ENCODE measurements around the gene PARK7. TPM values are rescaled to one million over a fixed set of nuclear protein-coding genes. Genes with fewer than 3 reads are reported as not detected.

PARK7 gene
- total RNA-seq, 1 experiment from 2014 or later: 370 TPM

DNA sequence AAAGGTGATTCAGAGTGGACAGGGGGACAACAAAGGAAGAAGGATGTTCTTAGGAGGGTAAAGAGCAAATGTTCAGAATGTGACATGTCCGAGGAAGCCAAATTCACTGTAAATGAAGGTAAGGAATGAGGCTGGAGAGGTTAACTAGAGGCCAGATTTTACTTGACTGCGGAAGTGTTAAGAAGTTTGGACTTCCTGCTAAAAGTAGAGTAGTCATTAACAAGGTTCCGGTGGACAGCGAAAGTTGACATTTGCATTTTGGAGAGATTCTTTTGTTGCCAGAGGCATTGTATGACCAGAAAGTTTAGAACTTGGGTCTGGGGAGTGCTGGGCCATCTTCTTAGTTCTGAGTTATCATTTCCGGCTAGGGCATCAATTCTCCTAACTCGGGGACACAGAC lies 71.8 kb downstream of the PARK7 start:
- Histone ChIP-seq H3K27ac (ENCODE audit: low read depth, low read length) (no peak overlapping the region), H3K79me2 (ENCODE audit: insufficient read depth, low read length) (no peaks in the 10 kb centered on the region), H3K27me3 (ENCODE audit: insufficient read depth, low read length) (no peaks in the 10 kb centered on the region), H3K4me3 (replicated peaks in 1 of 2; ENCODE audit: low read depth in 1 of 2, low read length in 2 of 2) (no peak overlapping the region), H3K9ac (ENCODE audit: low read length) (no peak overlapping the region), H4K20me1 (ENCODE audit: insufficient read depth) (no peaks in the 10 kb centered on the region), H3K4me1 (ENCODE audit: control insufficient read depth in 1 of 2, insufficient read depth in 2 of 2, low read length in 2 of 2) (peaks cover 59 to 82% of the 10 kb centered on the region in 2 experiments), H3K36me3 (ENCODE audit: control insufficient read depth in 1 of 2, insufficient read depth in 2 of 2, low read length in 2 of 2) (no peaks in the 10 kb centered on the region), H3K4me2 (ENCODE audit: low read length) (no peak overlapping the region), H2AFZ (ENCODE audit: low read depth, low read length, poor library complexity, severe bottlenecking) (no peak overlapping the region), H3K9me2 (ENCODE audit: insufficient read depth) (no peaks in the 10 kb centered on the region), H3K9me3 (ENCODE audit: control insufficient read depth in 1 of 2, insufficient read depth in 1 of 2, low read depth in 1 of 2, low read length in 2 of 2) (no peaks in the 10 kb centered on the region)
- no TSS peak for BruUV-seq (replicated peaks)
- ChIA-PET RAD21 (ENCODE audit: low non-redundant PET in 1 of 2, low total read pairs in 2 of 2, uncharacterized antibody in 2 of 2, unreplicated experiment in 2 of 2) (interaction anchor here in 1 of 2 experiments (1.1 kb wide), 1 partner anchor 281 kb away, joined by 3 read pairs; no protein-coding TSS in a partner anchor), CTCF (interaction anchor here (3.9 kb wide), 1 partner anchor 281 kb away, joined by 22 read pairs; no protein-coding TSS in a partner anchor), POLR2A (interaction anchor here (1.1 to 3.7 kb wide), 7 partner anchors 44 to 162 kb away, joined by 3 to 21 read pairs (median 3); no protein-coding TSS in a partner anchor)
- no peak for ATAC-seq
- TF ChIP-seq, protein P1, sequence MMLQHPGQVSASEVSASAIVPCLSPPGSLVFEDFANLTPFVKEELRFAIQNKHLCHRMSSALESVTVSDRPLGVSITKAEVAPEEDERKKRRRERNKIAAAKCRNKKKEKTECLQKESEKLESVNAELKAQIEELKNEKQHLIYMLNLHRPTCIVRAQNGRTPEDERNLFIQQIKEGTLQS (IDR thresholded peaks at IDR 0.05): no peak
- TF ChIP-seq SIN3A (IDR thresholded peaks at IDR 0.05; ENCODE audit: low read depth): no peak
- TF ChIP-seq, protein P2, sequence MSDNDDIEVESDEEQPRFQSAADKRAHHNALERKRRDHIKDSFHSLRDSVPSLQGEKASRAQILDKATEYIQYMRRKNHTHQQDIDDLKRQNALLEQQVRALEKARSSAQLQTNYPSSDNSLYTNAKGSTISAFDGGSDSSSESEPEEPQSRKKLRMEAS (IDR thresholded peaks at IDR 0.05): no peak
- no peak for TF ChIP-seq EGR1 (IDR thresholded peaks at IDR 0.05; ENCODE audit: low read depth)
- no peak for TF ChIP-seq RAD21 (IDR thresholded peaks at IDR 0.05; ENCODE audit: low read depth)
- no peak for TF ChIP-seq ZFX (IDR thresholded peaks at IDR 0.05)
- no peak for TF ChIP-seq CBX3 (IDR thresholded peaks at IDR 0.05; ENCODE audit: low read depth)
- TF ChIP-seq POLR2AphosphoS5 (IDR thresholded peaks at IDR 0.05; ENCODE audit: low read depth, low read length): no peak
- no peak for TF ChIP-seq ZNF274 (IDR thresholded peaks at IDR 0.05; ENCODE audit: low read depth, low read length)
- no peak for TF ChIP-seq EZH2phosphoT487 (IDR thresholded peaks at IDR 0.05; ENCODE audit: borderline replicate concordance)
- TF ChIP-seq REST (IDR thresholded peaks at IDR 0.05; ENCODE audit: low read depth): no peak
- no peak for TF ChIP-seq YY1 (IDR thresholded peaks at IDR 0.05; ENCODE audit: extremely low read depth, insufficient replicate concordance, low read depth, low read length)
- no peak for DNase-seq (ENCODE audit: low read depth, low spot score)
- intact Hi-C loops (cut with micrococcal nuclease): no loop called here

Other genes with a start within 250 kb of the PARK7 start
- 79.3 TPM for gene VAMP3, start 190.4 kb upstream of the PARK7 start, total RNA-seq (2021; ENCODE audit: unreplicated experiment)
- 5.8 TPM for gene PER3, start 177.4 kb upstream of the PARK7 start, total RNA-seq (2021; ENCODE audit: unreplicated experiment)
- 3.0 TPM for gene UTS2, start 108.6 kb upstream of the PARK7 start, total RNA-seq (2021; ENCODE audit: unreplicated experiment)
- gene TNFRSF9, start 20.9 kb upstream of the PARK7 start, total RNA-seq (2021; ENCODE audit: unreplicated experiment): 0.20 TPM
- 777 TPM for gene ERRFI1, start 64.6 kb downstream of the PARK7 start, total RNA-seq (2021; ENCODE audit: unreplicated experiment)